Measurements from ENCODE around the gene PLCH1. TPM values are rescaled to one million over a fixed set of nuclear protein-coding genes. Genes with fewer than 3 reads are reported as not detected.

PLCH1 gene
- total and polyA plus RNA-seq, 2 experiments from 2014 or later = 8.1 to 25.3 TPM

DNA sequence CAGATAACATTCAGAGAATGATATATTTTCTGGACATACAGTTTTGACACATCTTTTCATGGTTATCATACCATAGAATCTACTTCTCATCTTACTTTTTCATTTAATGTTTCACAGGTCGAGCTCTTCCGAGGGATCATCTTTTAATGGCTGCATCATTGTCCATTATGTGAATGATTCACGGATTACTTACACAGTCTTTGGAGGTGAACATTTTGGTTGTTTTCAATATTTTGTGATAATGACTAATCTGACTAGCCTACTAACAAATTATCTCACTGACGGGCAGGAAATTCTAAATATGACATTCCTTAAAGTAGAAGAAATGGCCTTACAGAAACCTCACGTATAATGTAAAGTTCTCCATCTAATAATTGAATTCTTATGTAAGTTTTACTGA, 242.2 kb downstream of the PLCH1 start:
- Histone ChIP-seq H3K79me2 (replicated peaks; ENCODE audit: insufficient read depth) (no peaks in the 10 kb centered on the region), H4K20me1 (replicated peaks; ENCODE audit: insufficient read depth) (no peaks in the 10 kb centered on the region), H3K27ac (ENCODE audit: low read depth) (no peak overlapping the region), H3K4me2 (no peak overlapping the region), H3K9me2 (ENCODE audit: insufficient read depth) (no peaks in the 10 kb centered on the region; the same call in 1 of the 2 replicates), H3F3A (replicated peaks; ENCODE audit: low read depth) (no peaks in the 10 kb centered on the region), H3K4me1 (ENCODE audit: insufficient read depth) (no peaks in the 10 kb centered on the region; the same call in 1 of the 2 replicates), H3K27me3 (ENCODE audit: insufficient read depth) (no peaks in the 10 kb centered on the region), H3K36me3 (ENCODE audit: insufficient read depth) (peaks cover 10% of the 10 kb centered on the region; the same call in 1 of the 2 replicates), H3K4me3 (no peak overlapping the region), H2AFZ (no peak overlapping the region)
- Mint-ChIP-seq H3K4me1 (peaks cover 8% of the 10 kb centered on the region), H3K27me3 (ENCODE audit: insufficient read depth, low read depth, poor library complexity) (peaks cover 1% of the 10 kb centered on the region), H3K4me3 (no peak overlapping the region), H3K27ac (no peak overlapping the region), H3K36me3 (ENCODE audit: low read depth) (peaks cover 17% of the 10 kb centered on the region), H3K9me3 (no peaks in the 10 kb centered on the region)
- TF ChIP-seq CREB1 (CRISPR knock-in tag; IDR thresholded peaks at IDR 0.05; ENCODE audit: low read depth) = no peak
- no peak for TF ChIP-seq NANOG (IDR thresholded peaks at IDR 0.05; ENCODE audit: borderline replicate concordance)
- TF ChIP-seq ZNF331 (CRISPR knock-in tag; IDR thresholded peaks at IDR 0.05; ENCODE audit: low read depth) = no peak
- TF ChIP-seq POLR2AphosphoS5 (IDR thresholded peaks at IDR 0.05; ENCODE audit: low read depth) = no peak
- TF ChIP-seq, protein P1, sequence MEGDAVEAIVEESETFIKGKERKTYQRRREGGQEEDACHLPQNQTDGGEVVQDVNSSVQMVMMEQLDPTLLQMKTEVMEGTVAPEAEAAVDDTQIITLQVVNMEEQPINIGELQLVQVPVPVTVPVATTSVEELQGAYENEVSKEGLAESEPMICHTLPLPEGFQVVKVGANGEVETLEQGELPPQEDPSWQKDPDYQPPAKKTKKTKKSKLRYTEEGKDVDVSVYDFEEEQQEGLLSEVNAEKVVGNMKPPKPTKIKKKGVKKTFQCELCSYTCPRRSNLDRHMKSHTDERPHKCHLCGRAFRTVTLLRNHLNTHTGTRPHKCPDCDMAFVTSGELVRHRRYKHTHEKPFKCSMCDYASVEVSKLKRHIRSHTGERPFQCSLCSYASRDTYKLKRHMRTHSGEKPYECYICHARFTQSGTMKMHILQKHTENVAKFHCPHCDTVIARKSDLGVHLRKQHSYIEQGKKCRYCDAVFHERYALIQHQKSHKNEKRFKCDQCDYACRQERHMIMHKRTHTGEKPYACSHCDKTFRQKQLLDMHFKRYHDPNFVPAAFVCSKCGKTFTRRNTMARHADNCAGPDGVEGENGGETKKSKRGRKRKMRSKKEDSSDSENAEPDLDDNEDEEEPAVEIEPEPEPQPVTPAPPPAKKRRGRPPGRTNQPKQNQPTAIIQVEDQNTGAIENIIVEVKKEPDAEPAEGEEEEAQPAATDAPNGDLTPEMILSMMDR (conservative IDR thresholded peaks at IDR 0.05; ENCODE audit: low read depth in 2 of 2) = no peak
- TF ChIP-seq JUNB (IDR thresholded peaks at IDR 0.05; ENCODE audit: unreplicated experiment) = no peak
- TF ChIP-seq, protein P2, sequence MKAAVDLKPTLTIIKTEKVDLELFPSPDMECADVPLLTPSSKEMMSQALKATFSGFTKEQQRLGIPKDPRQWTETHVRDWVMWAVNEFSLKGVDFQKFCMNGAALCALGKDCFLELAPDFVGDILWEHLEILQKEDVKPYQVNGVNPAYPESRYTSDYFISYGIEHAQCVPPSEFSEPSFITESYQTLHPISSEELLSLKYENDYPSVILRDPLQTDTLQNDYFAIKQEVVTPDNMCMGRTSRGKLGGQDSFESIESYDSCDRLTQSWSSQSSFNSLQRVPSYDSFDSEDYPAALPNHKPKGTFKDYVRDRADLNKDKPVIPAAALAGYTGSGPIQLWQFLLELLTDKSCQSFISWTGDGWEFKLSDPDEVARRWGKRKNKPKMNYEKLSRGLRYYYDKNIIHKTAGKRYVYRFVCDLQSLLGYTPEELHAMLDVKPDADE (IDR thresholded peaks at IDR 0.05) = no peak
- no peak for TF ChIP-seq EZH2phosphoT487 (IDR thresholded peaks at IDR 0.05; ENCODE audit: unreplicated experiment)
- no peak for TF ChIP-seq ZNF114 (CRISPR knock-in tag; IDR thresholded peaks at IDR 0.05)
- TF ChIP-seq, protein P3, sequence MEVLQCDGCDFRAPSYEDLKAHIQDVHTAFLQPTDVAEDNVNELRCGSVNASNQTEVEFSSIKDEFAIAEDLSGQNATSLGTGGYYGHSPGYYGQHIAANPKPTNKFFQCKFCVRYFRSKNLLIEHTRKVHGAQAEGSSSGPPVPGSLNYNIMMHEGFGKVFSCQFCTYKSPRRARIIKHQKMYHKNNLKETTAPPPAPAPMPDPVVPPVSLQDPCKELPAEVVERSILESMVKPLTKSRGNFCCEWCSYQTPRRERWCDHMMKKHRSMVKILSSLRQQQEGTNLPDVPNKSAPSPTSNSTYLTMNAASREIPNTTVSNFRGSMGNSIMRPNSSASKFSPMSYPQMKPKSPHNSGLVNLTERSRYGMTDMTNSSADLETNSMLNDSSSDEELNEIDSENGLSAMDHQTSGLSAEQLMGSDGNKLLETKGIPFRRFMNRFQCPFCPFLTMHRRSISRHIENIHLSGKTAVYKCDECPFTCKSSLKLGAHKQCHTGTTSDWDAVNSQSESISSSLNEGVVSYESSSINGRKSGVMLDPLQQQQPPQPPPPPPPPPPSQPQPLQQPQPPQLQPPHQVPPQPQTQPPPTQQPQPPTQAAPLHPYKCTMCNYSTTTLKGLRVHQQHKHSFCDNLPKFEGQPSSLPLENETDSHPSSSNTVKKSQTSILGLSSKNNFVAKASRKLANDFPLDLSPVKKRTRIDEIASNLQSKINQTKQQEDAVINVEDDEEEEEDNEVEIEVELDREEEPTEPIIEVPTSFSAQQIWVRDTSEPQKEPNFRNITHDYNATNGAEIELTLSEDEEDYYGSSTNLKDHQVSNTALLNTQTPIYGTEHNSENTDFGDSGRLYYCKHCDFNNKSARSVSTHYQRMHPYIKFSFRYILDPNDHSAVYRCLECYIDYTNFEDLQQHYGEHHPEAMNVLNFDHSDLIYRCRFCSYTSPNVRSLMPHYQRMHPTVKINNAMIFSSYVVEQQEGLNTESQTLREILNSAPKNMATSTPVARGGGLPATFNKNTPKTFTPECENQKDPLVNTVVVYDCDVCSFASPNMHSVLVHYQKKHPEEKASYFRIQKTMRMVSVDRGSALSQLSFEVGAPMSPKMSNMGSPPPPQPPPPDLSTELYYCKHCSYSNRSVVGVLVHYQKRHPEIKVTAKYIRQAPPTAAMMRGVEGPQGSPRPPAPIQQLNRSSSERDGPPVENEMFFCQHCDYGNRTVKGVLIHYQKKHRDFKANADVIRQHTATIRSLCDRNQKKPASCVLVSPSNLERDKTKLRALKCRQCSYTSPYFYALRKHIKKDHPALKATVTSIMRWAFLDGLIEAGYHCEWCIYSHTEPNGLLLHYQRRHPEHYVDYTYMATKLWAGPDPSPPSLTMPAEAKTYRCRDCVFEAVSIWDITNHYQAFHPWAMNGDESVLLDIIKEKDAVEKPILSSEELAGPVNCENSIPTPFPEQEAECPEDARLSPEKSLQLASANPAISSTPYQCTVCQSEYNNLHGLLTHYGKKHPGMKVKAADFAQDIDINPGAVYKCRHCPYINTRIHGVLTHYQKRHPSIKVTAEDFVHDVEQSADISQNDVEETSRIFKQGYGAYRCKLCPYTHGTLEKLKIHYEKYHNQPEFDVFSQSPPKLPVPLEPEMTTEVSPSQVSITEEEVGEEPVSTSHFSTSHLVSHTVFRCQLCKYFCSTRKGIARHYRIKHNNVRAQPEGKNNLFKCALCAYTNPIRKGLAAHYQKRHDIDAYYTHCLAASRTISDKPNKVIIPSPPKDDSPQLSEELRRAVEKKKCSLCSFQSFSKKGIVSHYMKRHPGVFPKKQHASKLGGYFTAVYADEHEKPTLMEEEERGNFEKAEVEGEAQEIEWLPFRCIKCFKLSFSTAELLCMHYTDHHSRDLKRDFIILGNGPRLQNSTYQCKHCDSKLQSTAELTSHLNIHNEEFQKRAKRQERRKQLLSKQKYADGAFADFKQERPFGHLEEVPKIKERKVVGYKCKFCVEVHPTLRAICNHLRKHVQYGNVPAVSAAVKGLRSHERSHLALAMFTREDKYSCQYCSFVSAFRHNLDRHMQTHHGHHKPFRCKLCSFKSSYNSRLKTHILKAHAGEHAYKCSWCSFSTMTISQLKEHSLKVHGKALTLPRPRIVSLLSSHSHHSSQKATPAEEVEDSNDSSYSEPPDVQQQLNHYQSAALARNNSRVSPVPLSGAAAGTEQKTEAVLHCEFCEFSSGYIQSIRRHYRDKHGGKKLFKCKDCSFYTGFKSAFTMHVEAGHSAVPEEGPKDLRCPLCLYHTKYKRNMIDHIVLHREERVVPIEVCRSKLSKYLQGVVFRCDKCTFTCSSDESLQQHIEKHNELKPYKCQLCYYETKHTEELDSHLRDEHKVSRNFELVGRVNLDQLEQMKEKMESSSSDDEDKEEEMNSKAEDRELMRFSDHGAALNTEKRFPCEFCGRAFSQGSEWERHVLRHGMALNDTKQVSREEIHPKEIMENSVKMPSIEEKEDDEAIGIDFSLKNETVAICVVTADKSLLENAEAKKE (CRISPR knock-in tag; IDR thresholded peaks at IDR 0.05) = no peak
- TF ChIP-seq STAT1 (IDR thresholded peaks at IDR 0.05; ENCODE audit: unreplicated experiment) = no peak
- TF ChIP-seq, protein P4, sequence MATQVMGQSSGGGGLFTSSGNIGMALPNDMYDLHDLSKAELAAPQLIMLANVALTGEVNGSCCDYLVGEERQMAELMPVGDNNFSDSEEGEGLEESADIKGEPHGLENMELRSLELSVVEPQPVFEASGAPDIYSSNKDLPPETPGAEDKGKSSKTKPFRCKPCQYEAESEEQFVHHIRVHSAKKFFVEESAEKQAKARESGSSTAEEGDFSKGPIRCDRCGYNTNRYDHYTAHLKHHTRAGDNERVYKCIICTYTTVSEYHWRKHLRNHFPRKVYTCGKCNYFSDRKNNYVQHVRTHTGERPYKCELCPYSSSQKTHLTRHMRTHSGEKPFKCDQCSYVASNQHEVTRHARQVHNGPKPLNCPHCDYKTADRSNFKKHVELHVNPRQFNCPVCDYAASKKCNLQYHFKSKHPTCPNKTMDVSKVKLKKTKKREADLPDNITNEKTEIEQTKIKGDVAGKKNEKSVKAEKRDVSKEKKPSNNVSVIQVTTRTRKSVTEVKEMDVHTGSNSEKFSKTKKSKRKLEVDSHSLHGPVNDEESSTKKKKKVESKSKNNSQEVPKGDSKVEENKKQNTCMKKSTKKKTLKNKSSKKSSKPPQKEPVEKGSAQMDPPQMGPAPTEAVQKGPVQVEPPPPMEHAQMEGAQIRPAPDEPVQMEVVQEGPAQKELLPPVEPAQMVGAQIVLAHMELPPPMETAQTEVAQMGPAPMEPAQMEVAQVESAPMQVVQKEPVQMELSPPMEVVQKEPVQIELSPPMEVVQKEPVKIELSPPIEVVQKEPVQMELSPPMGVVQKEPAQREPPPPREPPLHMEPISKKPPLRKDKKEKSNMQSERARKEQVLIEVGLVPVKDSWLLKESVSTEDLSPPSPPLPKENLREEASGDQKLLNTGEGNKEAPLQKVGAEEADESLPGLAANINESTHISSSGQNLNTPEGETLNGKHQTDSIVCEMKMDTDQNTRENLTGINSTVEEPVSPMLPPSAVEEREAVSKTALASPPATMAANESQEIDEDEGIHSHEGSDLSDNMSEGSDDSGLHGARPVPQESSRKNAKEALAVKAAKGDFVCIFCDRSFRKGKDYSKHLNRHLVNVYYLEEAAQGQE (IDR thresholded peaks at IDR 0.05; ENCODE audit: unreplicated experiment) = no peak
- TF ChIP-seq EZH2 (IDR thresholded peaks at IDR 0.05; ENCODE audit: low read depth, unreplicated experiment) = no peak
- no peak for DNase-seq (ENCODE audit: low spot score)
- no peak for ATAC-seq
